Parathyroid adenoma (tissue), 2 donors: Measurements from ENCODE around the gene NLGN1.

Experiments used
- H2AFZ ChIP-seq: fragments of 300-600 bp; sonication (generic); one replicate; pipeline ENCODE4 v1.7.0; 2017; ENCODE audit warnings: antibody characterized with exemption, mild to moderate bottlenecking
- H3K27ac ChIP-seq: fragments of 300-600 bp; sonication (generic); one replicate; pipeline ENCODE4 v1.7.0; 2017
- H3K27me3 ChIP-seq: fragments of 300-600 bp; sonication (generic); one replicate; pipeline ENCODE4 v1.7.0; 2017; ENCODE audit warnings: low read length; ENCODE audit not compliant: control insufficient read depth, insufficient read depth
- H3K36me3 ChIP-seq: fragments of 300-600 bp; sonication (generic); one replicate; pipeline ENCODE4 v1.7.0; 2017; ENCODE audit warnings: low read length; ENCODE audit not compliant: control insufficient read depth, insufficient read depth
- H3K4me1 ChIP-seq: fragments of 300-600 bp; sonication (generic); one replicate; pipeline ENCODE4 v1.7.0; 2017; ENCODE audit warnings: control low read depth
- H3K4me2 ChIP-seq: fragments of 300-600 bp; sonication (generic); one replicate; pipeline ENCODE4 v1.7.0; 2017; ENCODE audit warnings: low read length
- H3K4me3 ChIP-seq: fragments of 300-600 bp; sonication (generic); one replicate; pipeline ENCODE4 v1.7.0; 2017; ENCODE audit warnings: low read depth, low read length
- H3K79me2 ChIP-seq: fragments of 300-600 bp; sonication (generic); one replicate; pipeline ENCODE4 v1.7.0; 2017; ENCODE audit warnings: control low read depth
- H3K9ac ChIP-seq: fragments of 300-600 bp; sonication (generic); one replicate; pipeline ENCODE4 v1.7.0; 2017; ENCODE audit warnings: mild to moderate bottlenecking
- H3K9me3 ChIP-seq: fragments of 300-600 bp; sonication (generic); one replicate; pipeline ENCODE4 v1.7.0; 2017; ENCODE audit warnings: low read length; ENCODE audit not compliant: control insufficient read depth
- CTCF ChIP-seq: fragments of 300-600 bp; sonication (generic); IDR thresholded peaks from one replicate; pipeline ENCODE4 v1.7.0; 2017; ENCODE audit warnings: antibody characterized with exemption, mild to moderate bottlenecking
- donor health status: primary hyperparathyroidism.

Gene NLGN1

GRCh38 chr3:173708191-173708590 lies 310.6 kb downstream of the NLGN1 start:
- Histone ChIP-seq H3K4me2 (no peak overlapping the region), H3K9me3 (no peaks in the 10 kb centered on the region), H3K4me3 (no peak overlapping the region), H3K36me3 (no peaks in the 10 kb centered on the region), H3K27ac (no peak overlapping the region), H3K79me2 (no peaks in the 10 kb centered on the region), H2AFZ (no peak overlapping the region), H3K4me1 (no peaks in the 10 kb centered on the region), H3K9ac (no peak overlapping the region), H3K27me3 (no peaks in the 10 kb centered on the region)
- no peak for TF ChIP-seq CTCF

- Histone ChIP-seq H3K27ac (no peak overlapping the region), H3K27me3 (no peaks in the 10 kb centered on the region), H3K36me3 (no peaks in the 10 kb centered on the region), H3K79me2 (no peaks in the 10 kb centered on the region), H3K4me3 (no peak overlapping the region), H3K4me2 (no peak overlapping the region), H3K9ac (no peak overlapping the region), H3K4me1 (no peaks in the 10 kb centered on the region), H3K9me3 (no peaks in the 10 kb centered on the region), H2AFZ (no peak overlapping the region)
- no peak for TF ChIP-seq CTCF
Measured at GRCh38 chr3:173709026-173709425, 311.5 kb downstream of the NLGN1 start.

GRCh38 chr3:173711619-173712018 lies 314.1 kb downstream of the NLGN1 start:
- H3K79me2 ChIP-seq: no peaks in the 10 kb centered on the region
- H3K4me2 ChIP-seq: peak overlapping the region; percentile 3
- no peak overlapping the region for H2AFZ ChIP-seq
- no peak overlapping the region for H3K9ac ChIP-seq
- H3K27ac ChIP-seq: no peak overlapping the region
- H3K4me1 ChIP-seq: no peaks in the 10 kb centered on the region
- no peaks in the 10 kb centered on the region for H3K9me3 ChIP-seq
- no peaks in the 10 kb centered on the region for H3K36me3 ChIP-seq
- no peak overlapping the region for H3K4me3 ChIP-seq
- H3K27me3 ChIP-seq: no peaks in the 10 kb centered on the region
- TF ChIP-seq CTCF: no peak

GRCh38 chr3:173719585-173719984 lies 322.0 kb downstream of the NLGN1 start:
- Histone ChIP-seq H3K27me3 (no peaks in the 10 kb centered on the region), H2AFZ (no peak overlapping the region), H3K4me3 (no peak overlapping the region), H3K4me1 (no peaks in the 10 kb centered on the region), H3K27ac (no peak overlapping the region), H3K9ac (no peak overlapping the region), H3K79me2 (no peaks in the 10 kb centered on the region), H3K36me3 (no peaks in the 10 kb centered on the region), H3K4me2 (no peak overlapping the region), H3K9me3 (no peaks in the 10 kb centered on the region)
- no peak for TF ChIP-seq CTCF

GRCh38 chr3:173725507-173725906 lies 328.0 kb downstream of the NLGN1 start:
- Histone ChIP-seq H3K36me3 (no peaks in the 10 kb centered on the region), H3K9me3 (no peaks in the 10 kb centered on the region)
- TF ChIP-seq CTCF: no peak

More at GRCh38 chr3:173725507-173725906, 328.0 kb downstream of the NLGN1 start:
- Histone ChIP-seq H3K4me2 (no peak overlapping the region), H3K79me2 (no peaks in the 10 kb centered on the region), H3K27me3 (no peaks in the 10 kb centered on the region), H3K4me3 (no peak overlapping the region), H3K9ac (no peak overlapping the region), H2AFZ (no peak overlapping the region), H3K4me1 (no peaks in the 10 kb centered on the region), H3K27ac (no peak overlapping the region)
